ENCODE results near the gene SCARF2.
A peak's percentile ranks its signal among the peaks of the same experiment; 100 is the strongest.
"Not testable (repeated sequence)": the region's sequence is repeated elsewhere in the genome, so short reads cannot be mapped to it uniquely, and the experiment has no call there.

SCARF2 gene

GRCh38 chr22:20459152-20459542 lies 21.5 kb upstream of the SCARF2 start:
- no peak for DNase-seq

- no peak for DNase-seq
These were observed 21.0 kb upstream of the SCARF2 start for GRCh38 chr22:20458530-20459151.

GRCh38 chr22:20457506-20458240 lies 20.0 kb upstream of the SCARF2 start:
- DNase-seq = no peak

- no peak for DNase-seq
These were observed 19.1 kb upstream of the SCARF2 start for GRCh38 chr22:20456722-20457076.

GRCh38 chr22:20456064-20456721 lies 18.6 kb upstream of the SCARF2 start:
- DNase-seq = peak; percentile 48 to 80

- no peak for DNase-seq
These were observed 18.1 kb upstream of the SCARF2 start for GRCh38 chr22:20455709-20456063.

GRCh38 chr22:20453222-20453621 lies 15.6 kb upstream of the SCARF2 start:
- DNase-seq = no peak

GRCh38 chr22:20451920-20452319 lies 14.3 kb upstream of the SCARF2 start:
- no peak for DNase-seq

- not testable (repeated sequence) for DNase-seq
These were observed 13.6 kb upstream of the SCARF2 start for GRCh38 chr22:20451129-20451778.

GRCh38 chr22:20450551-20450906 lies 12.9 kb upstream of the SCARF2 start:
- no peak for DNase-seq

- DNase-seq = no peak
These were observed 12.4 kb upstream of the SCARF2 start for GRCh38 chr22:20449819-20450550.

GRCh38 chr22:20448630-20449029 lies 11.0 kb upstream of the SCARF2 start:
- no peak for DNase-seq

GRCh38 chr22:20446383-20446970 lies 8.9 kb upstream of the SCARF2 start:
- DNase-seq = no peak

GRCh38 chr22:20444325-20444724 lies 6.7 kb upstream of the SCARF2 start:
- DNase-seq = no peak

GRCh38 chr22:20442485-20443284 lies 5.1 kb upstream of the SCARF2 start:
- DNase-seq = no peak

- DNase-seq = no peak
These were observed 4.2 kb upstream of the SCARF2 start for GRCh38 chr22:20441631-20442484.

- peak; percentile 17 to 73 for DNase-seq
These were observed 3.3 kb upstream of the SCARF2 start for GRCh38 chr22:20440637-20441591.

GRCh38 chr22:20439928-20440575 lies 2.4 kb upstream of the SCARF2 start:
- DNase-seq = no peak

- DNase-seq = no peak
These were observed 1.9 kb upstream of the SCARF2 start for GRCh38 chr22:20439556-20439927.

Measured in NCI-H524 (cell line).